NCI-H69 (cell line): Measurements from ENCODE around the gene CDT1.
"Not testable (repeated sequence)": the region's sequence is repeated elsewhere in the genome, so short reads cannot be mapped to it uniquely, and the experiment has no call there.

Source experiments
- DNase-seq: peaks from one replicate; lab custom pipeline; 2025; lab: John Stamatoyannopoulos, UW

CDT1 gene

DNA sequence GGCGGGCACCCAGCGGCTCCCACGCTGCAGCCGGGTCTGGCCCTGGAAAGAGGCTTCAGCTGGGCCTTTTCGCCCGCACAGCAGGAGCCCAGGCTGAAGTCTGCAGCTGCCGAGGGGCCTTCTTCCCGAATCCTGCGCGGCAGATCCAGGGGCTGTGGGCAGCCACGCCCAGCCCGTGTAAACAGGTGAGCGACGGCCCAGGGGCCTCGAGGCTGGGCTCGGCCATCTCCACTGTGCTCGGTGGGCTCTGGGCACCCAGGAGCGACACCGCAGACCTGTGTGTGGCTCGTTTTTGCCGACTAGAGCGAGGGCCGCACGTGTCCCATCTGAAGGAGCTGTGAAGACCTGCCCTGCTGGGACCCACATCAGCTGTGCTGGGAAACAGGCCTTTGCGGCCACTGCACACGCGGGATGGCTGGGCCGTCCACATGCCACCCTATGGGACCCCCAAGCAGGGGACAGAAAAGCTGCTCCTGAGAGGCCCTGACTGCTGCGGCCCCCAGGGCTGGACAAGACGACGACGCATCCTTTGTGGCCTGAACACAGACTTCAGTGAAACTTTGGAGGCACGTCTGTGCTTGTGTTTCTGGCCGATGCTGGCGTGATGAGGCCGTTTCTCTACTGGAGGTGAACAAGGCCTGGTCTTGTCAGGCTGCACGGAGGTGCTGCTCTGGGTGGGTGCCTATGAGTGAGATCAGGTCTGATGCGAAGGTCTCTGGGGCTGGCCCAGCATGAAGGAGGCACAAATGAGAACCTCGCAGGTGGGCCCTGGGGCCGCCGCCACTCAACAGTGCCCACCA lies 13.3 kb downstream of the CDT1 start:
- DNase-seq, result no peak

DNA sequence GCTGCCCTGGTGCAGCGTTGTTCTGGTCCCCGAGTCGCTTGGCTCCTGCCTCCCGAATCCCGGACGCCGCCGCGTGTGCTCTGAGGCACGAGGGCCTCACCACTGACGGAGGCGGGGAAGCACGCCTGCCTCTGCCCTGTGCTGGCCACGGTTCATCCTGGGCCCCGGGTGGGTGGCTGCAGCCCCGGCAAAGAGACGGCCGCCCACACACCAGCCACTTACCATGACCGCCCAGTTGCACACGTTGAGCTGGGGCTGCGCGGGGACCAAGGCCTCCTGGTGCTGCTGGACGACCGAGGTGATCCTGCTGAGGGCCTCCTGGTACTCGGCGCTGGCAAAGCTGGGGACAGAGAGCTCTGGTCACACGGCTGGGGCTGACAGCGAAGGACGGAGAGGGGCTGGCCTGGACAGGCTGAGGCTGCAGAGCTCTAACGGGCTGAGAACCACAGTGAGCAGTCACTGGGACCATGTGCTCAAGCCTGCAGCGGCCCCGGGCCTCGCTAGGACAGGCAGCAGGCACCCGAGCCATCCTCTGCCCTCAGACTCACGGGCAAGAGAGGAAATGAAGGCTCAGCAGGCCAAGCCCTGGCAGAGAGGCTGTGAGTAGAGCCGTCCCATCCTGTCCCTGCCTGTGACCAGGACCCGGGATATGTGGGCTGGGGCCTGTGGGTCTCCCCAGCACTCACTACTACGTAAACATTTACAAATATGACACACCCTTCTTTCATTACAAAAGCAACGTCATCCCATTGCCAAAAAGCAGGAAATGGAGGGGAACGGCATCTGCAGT lies 14.4 kb downstream of the CDT1 start:
- DNase-seq, result no peak

DNA sequence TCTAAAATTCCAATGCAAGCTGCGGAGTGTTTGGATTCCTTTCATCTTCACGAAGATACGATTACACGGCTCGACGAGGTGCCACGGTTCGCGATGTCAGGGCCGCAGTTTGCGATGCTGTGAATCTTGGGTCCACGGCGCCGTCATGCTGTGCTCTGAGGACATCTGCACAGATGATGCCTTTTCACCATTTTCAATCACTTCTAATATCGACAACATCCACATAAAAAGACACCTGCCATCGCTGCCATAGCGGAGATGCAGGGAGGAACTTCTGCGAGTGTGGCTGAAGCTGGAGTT lies 14.9 kb downstream of the CDT1 start:
- DNase-seq, result no peak

DNA sequence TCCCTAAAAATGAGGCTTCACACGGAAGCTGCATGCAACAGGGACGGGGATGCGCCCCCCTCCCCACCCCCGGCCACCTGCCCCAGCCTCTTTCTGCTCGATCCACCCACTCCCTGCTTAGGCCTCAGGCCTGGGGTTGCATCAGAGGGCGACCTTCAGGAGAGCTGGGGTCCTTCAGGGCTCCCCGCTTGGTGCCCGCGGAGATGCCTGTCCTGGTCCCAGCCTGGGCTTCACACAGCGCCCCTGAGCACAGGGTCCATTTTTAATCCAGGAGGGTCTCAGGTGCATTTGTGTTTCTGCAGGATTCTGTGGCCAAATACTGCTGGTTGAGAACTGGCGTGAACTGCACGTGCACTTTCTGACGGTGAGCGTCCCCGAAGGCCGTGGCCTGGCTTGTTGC lies 15.5 kb downstream of the CDT1 start:
- DNase-seq, result no peak

DNA sequence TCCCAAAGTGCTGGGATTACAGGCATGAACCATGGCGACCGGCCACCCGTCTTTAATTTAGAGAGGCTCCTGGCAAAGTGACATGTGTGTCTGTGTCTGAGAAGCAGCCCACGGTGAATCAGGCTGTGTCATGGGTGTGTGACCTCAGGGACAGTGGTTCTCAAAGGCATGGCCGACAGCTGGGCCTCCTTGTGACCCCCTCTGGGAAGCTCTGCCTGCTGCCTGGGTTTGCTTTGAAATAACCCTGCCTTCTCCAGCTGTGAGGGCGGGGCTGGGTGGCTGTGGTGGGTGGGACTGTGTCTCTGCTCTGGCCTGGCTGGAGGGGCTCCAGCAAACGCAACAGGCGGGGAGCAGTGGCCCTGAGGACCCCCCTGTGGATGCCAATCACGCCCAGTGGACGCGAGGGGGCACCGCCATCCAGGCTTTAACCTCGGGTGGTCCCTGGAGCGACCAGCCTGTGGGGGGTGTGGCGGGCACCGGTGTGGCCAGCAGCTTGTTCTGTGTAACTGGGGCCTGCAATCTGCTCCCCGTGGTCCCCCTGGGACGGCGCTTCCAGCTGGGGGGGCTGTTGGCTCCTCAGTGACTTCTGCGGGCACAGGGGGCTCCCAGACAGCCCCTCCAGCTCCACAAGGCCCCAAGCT lies 16.9 kb downstream of the CDT1 start:
- no peak for DNase-seq

DNA sequence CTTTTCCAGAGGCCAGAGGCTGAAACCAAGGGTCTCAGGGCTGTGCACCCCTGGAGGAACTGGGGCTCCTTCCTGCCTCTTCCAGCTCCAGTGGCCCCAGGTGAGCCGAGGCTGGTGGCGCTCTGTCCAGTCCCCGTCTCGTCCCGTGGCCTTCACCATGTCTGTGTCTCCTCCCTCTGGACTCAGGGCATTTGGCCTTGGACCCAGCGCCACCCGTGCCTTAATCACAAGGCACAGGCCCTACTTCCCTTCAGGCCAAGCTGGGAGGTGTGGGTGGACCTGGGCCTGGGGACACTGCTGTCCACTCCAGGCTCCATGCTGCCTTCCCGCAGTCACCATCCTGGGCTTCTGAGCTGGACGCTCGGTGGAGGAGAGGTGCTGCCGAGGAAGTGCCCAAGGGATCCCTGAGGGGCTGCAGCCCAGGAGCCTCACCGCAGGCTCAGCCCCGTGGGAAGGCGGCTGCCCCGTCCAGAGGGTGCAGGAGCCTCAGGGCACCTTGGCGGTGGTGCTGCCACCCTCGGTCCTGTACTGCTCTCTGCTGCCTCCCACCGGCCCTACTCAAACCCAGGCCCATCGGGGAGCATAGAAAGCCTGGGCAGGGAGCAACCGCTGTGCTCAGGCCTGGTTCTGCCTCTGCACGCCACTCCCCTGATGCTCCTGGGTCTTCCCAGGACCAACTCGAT lies 17.7 kb downstream of the CDT1 start:
- no peak for DNase-seq

DNA sequence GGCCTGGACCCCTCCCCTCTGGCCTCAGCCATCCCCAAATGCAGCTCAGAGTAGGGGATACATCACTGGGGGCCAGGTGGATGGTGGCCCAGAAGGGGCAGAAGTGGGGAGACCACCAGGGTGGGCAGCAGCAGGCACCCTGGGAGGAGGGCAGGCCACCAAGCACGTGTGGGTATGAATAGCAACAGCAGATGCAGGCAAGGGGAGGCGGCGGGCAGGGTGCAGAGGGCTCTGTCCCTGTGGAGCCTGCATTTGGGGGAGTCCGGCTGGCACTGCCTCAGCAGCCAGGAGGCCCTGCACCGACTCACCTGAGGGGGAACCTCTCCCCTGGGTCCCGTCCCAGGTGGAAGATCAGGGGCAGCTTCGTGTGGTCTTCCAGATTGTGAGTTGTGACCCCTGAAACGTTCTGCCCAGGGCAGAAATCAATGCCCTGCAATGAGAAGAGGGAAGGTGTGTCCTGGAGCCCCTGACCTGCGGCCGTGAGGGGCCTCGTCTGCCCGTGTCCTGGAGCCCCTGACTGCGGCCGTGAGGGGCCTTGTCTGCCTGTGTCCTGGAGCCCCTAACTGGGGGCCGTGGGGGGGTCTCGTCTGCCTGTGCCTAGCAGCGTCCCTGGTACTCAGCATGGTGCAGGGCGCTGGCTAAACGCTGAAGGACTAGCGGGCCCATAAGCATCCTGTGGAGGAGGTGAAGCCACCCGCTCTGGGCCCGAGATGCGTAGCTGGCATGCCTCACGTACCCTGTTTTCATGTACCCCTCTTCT lies 18.9 kb downstream of the CDT1 start:
- DNase-seq, result no peak

DNA sequence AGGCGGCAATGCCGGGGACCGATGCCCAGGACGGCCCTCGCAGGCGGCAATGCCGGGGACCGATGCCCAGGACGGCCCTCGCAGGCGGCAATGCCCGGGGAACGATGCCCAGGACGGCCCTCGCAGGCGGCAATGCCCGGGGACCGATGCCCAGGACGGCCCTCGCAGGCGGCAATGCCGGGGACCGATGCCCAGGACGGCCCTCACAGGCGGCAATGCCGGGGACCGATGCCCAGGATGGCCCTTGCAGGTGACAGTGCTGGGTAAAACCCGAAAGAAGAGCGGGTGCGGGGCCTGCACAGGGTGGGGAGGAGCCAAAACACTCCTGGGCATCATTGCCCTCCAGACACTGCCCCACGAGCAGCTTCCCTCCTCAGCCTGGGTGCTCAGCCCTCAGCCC lies 20.1 kb downstream of the CDT1 start:
- DNase-seq, result not testable (repeated sequence)

DNA sequence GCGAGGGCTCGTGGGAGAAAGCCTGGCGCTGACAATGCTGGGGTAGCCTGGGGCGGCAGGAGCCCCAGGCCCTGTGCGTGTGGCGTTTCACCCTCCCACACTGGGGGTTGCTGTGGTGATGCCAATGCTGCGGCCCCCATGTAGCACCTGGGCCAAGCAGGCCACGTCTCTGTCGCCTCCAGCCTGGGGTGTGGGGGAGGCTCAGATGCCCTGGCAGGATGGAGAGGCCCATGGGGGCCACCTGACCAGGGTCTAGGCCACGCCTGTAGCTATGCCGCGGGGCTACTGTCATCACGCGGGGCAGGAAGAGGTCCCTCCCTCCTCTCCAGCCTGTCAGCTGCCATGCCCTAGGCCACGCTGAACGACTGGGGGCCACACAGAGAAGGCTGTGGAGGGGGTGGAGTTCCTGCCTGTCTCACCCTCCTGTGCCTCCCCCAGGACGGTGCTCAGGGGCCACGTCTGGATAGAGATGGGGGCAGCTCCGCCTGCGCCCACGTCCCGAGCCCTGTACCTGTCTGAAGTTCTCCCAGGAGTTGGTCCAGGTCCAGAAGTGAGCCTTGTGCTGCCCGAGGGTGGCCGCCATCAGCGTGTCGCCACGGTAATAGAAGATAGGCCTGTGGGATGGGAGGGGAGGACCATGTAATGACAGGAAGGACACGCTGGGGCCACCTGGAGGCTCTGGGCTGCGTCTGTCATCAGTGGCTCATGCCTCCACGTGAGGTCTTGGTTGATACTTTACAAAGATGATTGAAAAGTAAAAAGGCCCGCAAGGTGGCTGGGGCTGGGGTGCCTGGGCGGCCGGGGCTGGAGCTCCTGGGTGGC lies 20.9 kb downstream of the CDT1 start:
- peak; percentile 8 for DNase-seq

DNA sequence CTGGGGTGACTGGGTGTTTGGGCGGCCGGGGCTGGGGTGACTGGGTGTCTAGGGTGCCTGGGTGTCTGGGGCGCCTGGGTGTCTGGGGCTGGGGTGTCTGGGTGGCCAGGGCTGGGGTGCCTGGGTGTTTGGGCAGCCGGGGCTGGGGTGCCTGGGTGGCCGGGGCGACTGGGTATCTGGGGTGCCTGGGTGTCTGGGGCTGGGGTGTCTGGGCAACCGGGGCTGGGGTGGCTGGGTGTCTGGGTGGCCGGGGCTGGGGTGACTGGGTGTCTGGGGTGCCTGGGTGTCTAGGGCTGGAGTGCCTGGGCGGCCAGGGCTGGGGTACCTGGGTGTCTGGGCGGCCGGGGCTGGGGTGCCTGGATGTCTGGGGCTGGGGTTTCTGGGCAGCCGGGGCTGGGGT lies 21.6 kb downstream of the CDT1 start:
- DNase-seq, result no peak

DNA sequence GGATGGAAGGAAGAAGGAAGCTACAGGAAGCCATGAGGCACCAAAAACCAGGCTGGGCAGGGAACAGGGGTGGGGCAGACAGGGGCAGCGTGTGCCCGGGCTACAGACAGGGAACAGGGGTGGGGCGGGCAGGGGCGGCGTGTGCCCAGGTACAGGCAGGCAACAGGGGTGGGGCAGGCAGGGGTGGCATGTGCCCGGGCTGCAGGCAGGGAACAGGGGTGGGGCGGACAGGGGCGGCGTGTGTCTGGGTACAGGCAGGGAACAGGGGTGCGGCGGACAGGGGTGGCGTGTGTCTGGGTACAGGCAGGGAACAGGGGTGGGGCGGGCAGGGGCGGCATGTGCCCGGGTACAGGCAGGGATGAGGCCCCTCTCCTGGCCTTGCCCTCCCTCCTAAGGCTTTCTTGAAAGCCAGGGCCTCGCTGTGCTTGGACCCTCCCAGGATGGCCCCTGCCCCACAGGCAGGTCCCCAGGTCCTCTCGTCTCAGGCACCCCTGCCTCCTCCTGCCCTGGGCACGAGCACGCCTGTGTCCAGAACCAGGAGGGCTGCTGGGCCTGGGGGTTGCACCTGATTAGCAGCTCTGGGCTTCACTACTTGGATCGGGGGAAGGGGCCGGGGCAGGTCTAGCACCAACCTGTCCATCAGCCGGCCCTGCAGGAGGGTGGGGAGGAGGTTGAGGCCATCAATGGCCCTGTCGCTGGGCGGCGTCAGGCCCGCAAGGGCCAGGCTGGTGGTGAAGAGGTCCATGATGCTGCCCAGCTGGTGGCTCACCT lies 22.7 kb downstream of the CDT1 start:
- no peak for DNase-seq

DNA sequence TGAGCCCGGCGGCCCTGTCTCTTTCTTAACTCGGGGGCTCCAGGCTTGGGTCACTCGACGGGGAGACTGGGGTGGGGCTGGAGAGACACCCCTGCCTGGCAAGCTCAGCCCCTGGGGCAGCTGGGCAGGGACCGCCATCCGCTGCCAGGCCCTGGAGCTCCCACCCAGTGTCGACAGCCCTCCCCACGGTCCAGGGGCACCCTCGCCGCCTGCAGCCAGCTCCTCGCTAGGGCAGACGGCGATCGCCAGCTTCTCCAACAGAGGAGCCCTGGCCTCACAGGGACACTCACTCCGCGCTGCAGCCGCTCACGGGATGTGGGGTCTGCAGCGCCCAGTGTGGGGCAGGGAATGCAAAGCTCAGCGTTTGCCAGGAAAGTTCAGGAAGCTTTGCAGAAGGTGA lies 24.1 kb downstream of the CDT1 start:
- DNase-seq, result no peak

DNA sequence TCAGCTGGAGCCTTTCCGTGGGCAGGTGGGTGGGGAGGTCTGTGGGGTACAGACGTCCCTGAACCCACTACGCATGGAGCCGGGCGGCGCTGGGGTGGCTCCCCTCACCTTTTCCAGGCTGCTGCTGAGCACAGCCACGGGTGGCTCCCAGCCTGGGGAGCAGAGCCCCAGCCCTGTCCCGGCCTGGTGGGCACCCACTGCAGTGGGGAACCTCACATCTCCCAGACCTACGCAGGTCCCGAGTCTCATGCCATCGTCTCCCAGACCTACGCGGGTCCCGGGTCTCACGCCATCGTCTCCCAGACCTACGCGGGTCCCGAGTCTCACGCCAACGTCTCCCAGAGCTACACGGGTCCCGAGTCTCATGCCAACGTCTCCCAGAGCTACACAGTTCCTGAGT lies 25.1 kb downstream of the CDT1 start:
- no peak for DNase-seq

DNA sequence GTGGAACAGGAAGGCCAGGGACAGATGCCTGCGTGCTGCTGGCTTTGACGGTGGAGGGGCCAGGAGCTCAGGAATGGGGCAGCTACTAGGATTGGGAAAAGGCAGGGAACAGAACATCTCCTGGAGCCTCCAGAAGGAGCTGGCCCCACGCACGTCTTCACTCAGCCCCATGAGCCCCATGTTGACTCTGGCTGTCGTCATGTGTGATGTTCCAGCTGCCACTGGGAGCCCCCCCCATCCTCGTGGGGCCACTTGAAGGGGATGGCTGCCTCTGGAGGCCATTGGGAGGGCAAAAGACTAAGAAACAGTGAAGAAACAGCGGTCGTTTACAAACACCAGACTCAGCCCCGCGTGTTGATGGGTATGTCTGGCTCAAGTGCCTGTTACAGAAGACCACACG lies 26.7 kb downstream of the CDT1 start:
- no peak for DNase-seq

DNA sequence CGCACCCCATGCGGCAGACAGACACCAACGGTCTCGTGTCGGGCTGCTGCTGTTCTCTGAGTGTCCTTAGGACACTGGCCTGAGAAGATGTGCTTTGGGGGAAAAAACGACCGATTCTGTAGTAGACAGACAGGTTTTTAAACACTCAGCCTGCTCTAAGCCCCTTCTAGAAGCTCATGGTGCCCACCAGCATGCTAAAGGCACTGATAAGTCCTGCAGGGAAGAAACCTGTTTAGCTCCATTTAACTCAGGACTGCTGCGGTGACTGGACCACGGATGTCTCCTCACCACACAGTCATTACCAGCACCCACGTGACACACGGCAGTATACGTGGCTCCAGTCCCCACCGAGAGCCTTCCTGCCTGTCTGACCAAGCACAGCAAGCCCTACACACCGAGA lies 27.2 kb downstream of the CDT1 start:
- no peak for DNase-seq

DNA sequence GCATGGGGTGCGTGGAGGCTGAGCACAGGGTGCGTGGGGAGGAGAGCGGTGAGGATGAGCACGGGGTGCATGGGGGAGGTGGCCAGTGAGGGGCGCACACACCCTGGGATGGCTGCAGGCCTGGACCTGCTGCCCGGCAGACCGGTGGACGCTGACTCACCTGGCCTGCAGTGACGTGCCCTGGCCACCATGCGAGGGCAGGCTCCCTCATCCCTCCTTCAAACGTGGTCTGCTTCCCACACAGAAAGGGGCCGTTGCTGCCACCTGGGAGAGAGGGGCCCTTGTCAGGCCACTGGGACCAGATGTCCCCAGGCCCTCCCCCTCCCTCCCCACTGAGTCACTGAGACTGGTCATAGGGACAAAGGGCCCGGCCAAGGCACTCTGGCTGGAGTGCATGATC lies 28.2 kb downstream of the CDT1 start:
- no peak for DNase-seq

DNA sequence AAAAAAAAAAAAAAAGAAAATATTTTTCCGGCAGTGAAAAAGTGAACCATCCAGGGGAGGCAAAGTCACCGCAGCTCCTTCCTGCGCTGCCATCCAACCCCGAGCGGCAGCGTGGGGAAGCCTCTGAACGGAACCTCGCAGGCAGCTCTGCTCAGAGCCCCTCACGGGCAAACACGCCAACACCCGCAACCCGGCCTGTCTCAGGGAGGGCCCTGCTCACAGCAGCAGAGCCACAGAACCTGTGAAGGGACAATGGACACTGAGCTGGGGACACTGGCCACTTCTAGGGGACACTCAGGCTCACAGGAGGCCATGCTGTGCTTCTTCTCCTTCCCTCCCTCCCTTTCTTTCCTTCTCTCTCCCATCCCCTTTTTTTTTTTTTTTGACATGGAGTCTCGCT lies 29.5 kb downstream of the CDT1 start:
- DNase-seq, result no peak

DNA sequence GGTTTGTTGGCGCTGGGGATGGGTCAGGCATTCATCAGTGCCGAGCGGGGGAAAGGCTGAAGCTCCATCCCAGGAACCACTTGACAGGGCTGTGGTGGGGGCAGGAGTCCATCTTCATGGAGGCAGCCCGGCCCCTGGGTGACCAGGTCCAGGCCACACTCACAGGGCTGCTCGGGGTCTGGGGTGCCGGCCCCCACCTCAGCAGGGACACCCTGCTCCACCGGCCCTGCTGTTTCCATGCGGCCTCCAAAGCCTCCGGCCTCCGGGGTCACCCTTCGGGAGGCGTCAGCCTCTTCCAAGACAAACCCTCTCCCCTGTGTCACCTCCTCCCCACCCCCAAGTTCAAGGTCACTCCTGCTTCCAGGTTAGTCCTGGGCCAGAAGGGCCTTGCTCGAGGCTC lies 31.1 kb downstream of the CDT1 start:
- DNase-seq, result no peak

DNA sequence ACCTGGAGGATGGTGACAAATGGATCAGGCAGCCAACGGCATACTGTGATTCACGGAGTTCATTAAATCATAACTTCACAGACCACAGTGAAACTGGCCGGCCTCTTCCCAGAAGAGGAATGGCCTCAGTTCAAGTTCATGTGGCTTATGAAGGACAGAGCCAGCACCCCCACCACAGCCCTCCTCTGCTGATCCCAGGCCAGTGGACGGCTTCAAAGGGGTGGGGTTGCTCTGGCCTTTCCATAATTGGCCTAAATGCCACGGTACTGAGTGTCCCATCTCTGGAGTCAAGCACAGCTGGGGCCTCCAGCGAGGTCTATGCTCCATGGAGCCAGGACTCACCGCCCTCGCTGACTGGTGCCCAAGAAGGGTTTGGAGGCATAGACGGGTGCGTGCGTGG lies 31.8 kb downstream of the CDT1 start:
- no peak for DNase-seq

DNA sequence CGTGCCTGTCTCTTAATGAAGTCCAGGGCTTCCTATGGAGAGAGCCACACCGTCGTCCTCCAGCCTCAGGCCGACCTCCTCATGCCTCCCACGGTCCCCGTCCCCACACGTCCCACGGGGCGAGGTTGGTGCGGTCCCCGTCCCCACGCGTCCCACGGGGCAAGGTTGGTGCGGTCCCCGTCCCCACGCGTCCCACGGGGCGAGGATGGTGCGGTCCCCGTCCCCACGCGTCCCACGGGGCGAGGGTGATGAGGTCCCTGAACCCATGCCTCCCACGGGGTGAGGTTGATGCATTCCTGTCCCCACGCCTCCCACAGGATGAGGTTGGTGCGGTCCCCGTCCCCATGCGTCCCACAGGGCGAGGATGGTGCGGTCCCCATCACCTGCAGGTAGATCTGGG lies 32.2 kb downstream of the CDT1 start:
- DNase-seq, result no peak
